GM21381 (cell line): ENCODE measurements around the gene ABCB8.
"Not testable (repeated sequence)": the region's sequence is repeated elsewhere in the genome, so short reads cannot be mapped to it uniquely, and the experiment has no call there.

Experiments
- ATAC-seq: cut with Tn5 transposase; IDR thresholded peaks from one replicate; pipeline ENCODE4 v1.9.1; 2021; ENCODE audit warnings: mild to moderate bottlenecking, moderate library complexity; ENCODE audit not compliant: unreplicated experiment

Gene ABCB8

GRCh38 chr7:151013733-151014497 is 14.3 kb upstream of the ABCB8 start:
- no peak for ATAC-seq

DNA sequence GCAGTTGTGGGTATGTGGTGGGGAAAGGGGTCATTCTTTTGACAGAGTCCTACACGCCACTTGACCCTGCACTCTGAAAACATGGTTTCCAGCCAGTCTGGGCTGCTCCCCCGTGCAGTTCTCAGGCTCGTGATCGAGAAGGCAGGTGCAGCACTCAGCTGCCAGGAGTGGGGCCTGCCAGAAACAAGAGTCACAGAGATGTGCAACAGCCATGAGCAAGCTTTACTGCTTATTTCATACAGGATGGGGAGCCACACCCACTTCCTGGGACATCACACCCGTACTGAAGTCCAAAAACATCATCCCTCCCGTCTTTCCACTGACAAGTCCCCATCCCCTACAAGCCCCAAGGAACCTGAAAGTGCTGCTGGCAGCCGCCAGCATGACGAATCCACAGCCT is 13.3 kb upstream of the ABCB8 start:
- no peak for ATAC-seq

DNA sequence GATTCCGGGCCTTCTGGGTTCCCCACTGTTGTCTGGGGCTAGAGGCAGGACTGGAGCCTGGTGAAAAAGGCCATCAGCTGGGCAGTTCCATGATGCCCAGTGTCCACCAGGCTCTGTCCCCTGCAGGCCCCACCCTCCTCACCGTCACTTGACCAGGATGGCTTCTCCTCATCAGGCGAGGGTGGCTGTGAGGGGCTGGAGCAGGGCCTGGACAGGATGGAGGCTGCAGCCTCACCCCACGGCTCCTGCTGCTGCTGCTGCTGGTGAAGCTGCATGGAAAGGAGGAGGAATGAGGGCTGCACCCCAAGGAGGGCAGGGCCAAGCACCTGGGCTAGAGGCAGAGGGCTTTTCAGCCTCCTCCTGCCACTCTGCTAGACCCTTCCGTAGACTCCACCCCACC is 12.3 kb upstream of the ABCB8 start:
- ATAC-seq, result no peak

GRCh38 chr7:151016505-151016904 is 11.7 kb upstream of the ABCB8 start:
- ATAC-seq, result no peak

GRCh38 chr7:151016942-151017341 is 11.3 kb upstream of the ABCB8 start:
- no peak for ATAC-seq

DNA sequence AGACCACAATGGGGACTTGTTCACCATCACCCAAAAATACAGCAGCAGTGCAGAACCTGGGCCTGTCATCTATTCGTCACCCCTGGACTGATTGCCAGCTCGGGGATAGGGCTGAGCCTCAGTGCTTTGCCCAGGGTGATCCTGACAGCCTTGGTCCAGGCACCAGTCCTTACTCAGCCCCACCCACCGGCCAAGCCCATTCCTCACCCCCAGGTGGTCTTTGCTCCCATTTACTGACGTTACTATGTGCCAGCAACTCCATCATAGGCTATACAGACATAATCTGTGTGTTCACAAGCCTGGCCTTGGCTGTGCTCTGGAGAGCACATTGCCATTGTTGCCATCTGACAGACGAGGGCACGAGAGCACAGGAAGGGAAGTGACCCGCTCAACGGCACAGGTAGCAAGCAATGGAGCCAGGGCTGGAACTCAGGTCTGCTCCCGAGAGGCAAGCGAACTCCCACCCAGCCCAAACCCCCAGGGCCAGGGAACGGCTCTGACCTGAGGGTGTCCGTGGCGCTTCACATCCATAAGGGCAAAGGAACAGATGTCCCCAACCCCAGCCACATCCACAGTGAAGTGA is 10.8 kb upstream of the ABCB8 start:
- ATAC-seq, result no peak

GRCh38 chr7:151017953-151018420 is 10.3 kb upstream of the ABCB8 start:
- no peak for ATAC-seq

DNA sequence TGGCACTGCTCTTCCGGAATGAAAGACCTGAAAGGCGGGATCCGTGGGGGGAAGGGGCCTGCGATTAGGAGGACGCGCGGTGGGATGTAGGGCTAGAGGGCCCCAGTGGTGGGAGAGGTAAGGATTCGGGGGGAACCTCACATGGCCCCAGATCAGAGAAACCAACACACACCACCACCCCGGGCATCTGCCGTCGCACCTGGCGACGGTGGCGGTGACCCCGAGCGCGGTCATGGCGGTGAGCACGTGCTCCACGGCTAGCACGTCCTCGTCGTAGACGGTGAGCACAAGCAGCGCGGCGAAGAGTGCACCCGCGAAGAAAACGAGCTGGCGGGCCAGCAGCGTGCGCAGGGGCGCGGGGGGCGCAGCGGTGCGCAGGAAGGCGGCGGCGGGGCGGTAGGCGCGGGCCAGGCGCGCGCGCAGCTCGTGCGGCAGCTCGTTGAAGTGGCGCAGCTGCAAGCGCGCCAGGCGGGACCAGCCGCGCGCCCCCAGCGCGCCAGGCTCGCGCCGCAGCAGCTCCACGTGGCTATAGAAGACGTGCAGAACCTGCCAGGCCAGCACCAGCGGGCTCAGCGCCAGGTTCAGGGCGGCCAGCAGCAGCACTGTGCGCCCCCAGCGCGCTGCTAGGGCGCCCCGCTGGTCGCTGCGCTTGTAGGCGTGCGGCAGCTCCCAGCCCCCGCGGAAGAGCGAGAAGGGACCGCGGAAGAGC is 9.7 kb upstream of the ABCB8 start:
- ATAC-seq, result no peak

GRCh38 chr7:151019130-151019447 is 9.2 kb upstream of the ABCB8 start:
- no peak for ATAC-seq

DNA sequence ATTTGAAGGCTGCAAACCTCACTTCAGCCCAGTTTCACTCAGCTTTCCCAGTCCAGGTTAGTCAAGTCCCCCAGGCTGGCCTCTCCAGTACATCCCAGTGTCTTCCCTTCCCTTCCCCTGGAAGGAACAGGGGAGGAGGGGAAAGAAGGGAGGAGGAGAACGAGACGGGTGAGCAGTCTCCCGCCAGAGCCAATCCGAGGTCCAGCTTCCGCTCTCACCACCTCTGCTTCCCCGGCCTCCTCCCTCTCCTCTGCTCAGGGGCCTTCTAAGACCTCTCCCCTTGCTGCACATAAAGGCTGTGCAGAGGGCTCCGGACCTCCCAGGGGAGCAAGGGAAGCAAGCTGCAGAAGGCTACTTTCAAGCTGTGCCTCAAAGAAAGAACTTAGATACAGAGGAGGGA is 8.0 kb upstream of the ABCB8 start:
- no peak for ATAC-seq

DNA sequence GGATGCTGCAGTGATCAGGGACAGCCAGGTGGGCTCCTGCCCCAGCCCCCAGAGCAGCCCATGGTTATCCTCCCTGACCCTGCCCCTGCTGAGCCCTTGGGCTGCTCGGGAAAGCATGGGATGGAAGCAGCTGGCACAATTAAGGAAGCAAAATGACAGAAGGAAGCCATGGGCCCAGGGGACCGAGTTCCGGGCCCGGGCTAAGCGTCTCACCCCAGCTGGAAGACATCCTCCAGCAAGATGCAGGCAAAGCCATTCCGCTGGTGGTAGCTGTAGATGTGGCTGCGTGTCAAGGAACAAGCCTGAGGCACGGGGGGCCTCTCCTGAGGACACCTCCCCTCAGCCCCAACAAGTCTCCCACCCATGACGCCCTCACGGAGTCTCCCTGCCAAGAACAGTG is 5.0 kb upstream of the ABCB8 start:
- no peak for ATAC-seq

DNA sequence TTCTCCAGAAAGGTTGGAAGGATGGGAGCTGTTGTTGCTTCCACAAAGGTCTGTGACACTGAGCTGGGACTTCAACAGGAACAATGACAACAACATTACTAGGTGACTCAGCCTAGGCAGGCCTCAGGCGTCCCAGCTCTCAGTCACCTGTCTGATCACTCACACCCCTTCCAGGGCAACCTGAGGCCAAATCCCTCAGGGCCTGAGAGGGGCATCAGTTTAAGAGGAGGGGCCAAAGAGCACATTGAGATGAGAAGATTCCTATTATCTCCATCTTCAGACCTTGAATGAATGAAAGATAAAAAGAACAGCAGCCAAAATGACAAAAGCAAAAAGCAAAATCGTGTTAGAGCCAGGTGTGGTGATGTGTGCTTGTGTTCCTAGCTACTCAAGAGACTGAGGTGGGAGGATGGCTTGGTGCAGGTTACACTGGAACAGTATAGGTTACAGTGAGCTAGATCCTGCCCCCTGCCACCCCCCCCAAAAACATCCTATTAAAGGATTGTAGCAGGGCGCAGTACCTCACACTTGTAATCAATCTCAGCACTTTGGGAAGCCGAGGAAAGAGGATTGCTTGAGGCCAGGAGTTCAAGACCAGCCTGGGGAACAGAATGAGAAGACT is 3.7 kb upstream of the ABCB8 start, which contains the start of gene ATG9B:
Gene ATG9B (minus strand): TSS at position 60 of the 622 bp plus-strand sequence. CDS start 71 bp downstream, outside the sequence.
- no peak for ATAC-seq

GRCh38 chr7:151025924-151026671 is 2.2 kb upstream of the ABCB8 start:
- no peak for ATAC-seq

DNA sequence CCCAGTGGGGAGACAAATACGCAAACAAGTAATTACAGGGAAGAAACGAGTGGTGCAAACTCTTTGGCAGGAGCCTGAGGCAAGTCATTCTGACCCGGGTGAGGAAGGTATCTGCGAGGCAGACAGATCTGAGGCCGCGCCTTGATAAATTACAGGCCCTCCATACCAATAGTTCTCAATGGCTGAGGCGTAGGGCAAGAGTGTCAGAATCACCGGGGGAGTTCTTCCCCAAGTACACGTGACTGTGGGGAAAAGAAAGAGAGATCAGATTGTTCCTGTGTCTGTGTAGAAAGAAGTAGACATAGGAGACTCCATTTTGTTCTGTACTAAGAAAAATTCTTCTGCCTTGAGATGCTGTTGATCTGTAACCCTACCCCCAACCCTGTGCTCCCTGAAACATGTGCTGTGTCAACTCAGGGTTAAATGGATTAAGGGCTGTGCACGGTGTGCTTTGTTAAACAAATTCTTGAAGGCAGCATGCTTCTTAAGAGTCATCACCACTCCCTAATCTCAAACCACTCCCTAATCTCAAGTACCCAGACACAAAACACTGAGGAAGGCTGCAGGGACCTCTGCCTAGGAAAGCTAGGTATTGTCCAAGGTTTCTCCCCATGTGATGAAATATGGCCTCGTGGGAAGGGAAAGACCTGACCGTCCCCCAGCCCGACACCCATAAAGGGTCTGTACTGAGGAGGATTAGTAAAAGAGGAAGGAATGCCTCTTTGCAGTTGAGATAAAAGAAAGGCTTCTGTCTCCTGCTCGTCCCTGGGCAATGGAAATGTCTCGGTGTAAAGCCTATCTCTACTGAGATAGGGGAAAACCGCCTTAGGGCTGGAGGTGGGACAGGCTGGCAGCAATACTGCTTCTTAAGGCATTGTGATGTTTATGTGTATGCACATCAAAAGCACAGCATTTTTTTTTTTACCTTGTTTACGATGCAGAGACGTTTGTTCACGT is 1.2 kb upstream of the ABCB8 start:
- not testable (repeated sequence) for ATAC-seq

- ATAC-seq, result not testable (repeated sequence)
Observed at GRCh38 chr7:151027728-151028130, 521 bp upstream of the ABCB8 start.

DNA sequence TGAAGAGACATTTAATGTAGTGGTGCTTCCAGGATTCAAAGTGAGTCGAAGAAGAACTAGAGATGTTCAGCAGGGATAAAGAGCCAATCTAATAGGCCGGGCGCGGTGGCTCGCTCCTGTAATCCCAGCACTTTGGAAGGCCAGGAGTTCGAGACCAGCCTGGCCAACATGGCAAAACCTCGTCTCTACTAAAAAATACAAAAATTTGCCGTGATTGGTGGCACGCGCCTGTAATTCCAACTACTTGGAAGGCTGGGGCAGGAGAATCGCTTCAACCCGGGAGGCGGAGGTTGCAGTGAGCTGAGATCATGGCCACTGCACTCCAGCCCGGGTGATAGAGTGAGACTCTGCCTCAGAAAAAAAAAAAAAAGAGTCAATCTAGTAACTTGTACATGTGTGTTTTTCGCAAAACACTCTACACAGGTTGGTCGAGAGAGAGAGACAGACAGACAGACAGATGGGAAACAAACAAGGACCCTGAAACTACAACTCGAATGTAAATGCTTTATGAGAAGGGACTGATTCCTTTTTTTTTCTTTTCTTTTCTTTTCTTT is 775 bp downstream of the ABCB8 start:
- no peak for ATAC-seq

- ATAC-seq, result no peak
Observed at GRCh38 chr7:151031011-151031410, 2.8 kb downstream of the ABCB8 start.

DNA sequence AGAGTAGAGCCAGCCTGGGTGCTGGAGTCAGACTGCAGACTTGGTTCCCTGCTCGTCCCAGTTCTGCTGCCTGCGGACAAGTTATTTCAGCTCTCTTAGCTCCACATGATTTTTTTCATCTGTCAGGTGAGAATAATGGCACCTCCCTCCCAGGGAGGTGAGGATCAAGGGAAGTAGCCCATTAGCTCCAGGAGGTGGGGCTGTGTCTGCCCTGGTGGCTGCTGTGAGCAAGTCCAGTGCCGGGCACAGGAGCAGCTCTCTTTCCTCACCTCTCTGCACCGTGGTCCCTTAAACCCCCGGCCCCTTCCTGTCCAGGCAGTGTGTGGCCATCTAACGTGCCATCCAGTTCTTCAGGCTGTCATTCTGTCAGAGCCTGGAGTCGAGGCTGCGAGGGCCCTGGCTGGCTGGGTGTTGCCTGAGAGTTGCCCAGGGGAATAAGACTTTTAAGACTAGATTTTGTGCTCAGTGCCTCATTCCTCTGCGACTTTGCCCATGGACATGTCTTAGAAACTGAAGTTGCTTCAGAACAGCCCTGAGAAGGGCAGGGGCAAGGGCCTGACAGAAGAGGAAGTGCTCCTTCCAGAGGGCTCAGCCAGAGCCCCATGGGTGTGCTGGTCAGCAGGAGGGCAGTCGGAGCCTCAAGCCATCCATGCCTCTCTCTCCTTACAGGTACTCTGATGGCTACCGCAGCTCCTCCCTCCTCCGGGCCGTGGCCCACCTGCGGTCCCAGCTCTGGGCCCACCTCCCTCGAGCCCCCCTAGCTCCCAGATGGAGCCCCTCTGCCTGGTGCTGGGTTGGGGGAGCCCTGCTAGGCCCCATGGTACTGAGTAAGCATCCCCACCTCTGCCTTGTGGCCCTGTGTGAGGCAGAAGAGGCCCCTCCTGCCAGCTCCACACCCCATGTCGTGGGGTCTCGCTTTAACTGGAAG is 5.0 kb downstream of the ABCB8 start:
- ATAC-seq, result no peak
